Tibial nerve (tissue), 3 donors: ENCODE measurements around the gene STMP1.

Experiments
- POLR2A ChIP-seq, 2 donors: fragments of 450-650 bp; IDR thresholded peaks; one replicate each; pipeline ENCODE4 v1.6.1; 2017; ENCODE audit warnings: antibody characterized with exemption in 2 of 2, mild to moderate bottlenecking in 2 of 2, moderate library complexity in 2 of 2
- TF ChIP-seq, protein P1 (sequence below), 5 experiments: fragments of 200-600 bp in 3 of 5; fragments of 450-650 bp in 2 of 5; sonication (generic) in 3 of 5; IDR thresholded peaks; one replicate each; pipeline ENCODE4 v1.5.1; 2016 to 2019; ENCODE audit warnings: antibody characterized with exemption in 5 of 5, mild to moderate bottlenecking in 3 of 5, moderate library complexity in 2 of 5

DNA sequence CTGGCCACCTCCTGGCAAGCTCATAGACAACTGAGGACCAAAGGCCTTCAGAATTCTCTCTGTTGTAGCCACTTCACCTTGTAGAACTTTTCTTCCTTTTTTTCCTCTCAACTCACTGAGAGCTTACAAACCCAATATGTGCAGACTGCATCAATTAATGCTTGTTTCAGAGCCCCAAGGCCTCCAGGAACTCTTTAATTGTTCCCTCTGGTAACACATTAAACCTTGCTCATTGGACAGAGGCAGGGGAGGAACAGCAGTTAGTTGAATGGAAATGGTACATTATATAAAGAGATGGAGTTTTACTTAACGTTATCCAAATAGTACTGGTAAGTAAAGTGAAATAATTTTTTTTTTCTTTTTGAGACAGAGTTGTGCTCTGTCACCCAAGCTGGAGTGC lies 25.2 kb downstream of the STMP1 start:
- TF ChIP-seq, protein P1, sequence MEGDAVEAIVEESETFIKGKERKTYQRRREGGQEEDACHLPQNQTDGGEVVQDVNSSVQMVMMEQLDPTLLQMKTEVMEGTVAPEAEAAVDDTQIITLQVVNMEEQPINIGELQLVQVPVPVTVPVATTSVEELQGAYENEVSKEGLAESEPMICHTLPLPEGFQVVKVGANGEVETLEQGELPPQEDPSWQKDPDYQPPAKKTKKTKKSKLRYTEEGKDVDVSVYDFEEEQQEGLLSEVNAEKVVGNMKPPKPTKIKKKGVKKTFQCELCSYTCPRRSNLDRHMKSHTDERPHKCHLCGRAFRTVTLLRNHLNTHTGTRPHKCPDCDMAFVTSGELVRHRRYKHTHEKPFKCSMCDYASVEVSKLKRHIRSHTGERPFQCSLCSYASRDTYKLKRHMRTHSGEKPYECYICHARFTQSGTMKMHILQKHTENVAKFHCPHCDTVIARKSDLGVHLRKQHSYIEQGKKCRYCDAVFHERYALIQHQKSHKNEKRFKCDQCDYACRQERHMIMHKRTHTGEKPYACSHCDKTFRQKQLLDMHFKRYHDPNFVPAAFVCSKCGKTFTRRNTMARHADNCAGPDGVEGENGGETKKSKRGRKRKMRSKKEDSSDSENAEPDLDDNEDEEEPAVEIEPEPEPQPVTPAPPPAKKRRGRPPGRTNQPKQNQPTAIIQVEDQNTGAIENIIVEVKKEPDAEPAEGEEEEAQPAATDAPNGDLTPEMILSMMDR (IDR thresholded peaks at IDR 0.05), result no peak
- no peak for TF ChIP-seq POLR2A (IDR thresholded peaks at IDR 0.05)
